ENCODE data around the gene TRAM2. TPM values are rescaled to one million over a fixed set of nuclear protein-coding genes. Genes with fewer than 3 reads are reported as not detected.

TRAM2 gene
- total RNA-seq, 4 donors from 2014 or later: 13.3 to 23.8 (median 18.5) TPM

GRCh38 chr6:52579006-52579660 lies 2.3 kb upstream of the TRAM2 start:
- H3K36me3 ChIP-seq: peaks cover 0 to 14% (median 4%) of the 10 kb centered on the region in 4 donors
- no peak for DNase-seq (ENCODE audit: extremely low spot score)
- intact Hi-C loops (cut with DNase I): loop anchor here (10.0 kb wide), 1 partner anchor 294 kb away; the partner anchor contains the start of gene MCM3
- H3K27ac ChIP-seq (replicated peaks in 1 of 4): no peak overlapping the region
- no peaks in the 10 kb centered on the region for H3K9me3 ChIP-seq
- no peak for TF ChIP-seq POLR2A (IDR thresholded peaks at IDR 0.05; ENCODE audit: low read depth)
- no peak for TF ChIP-seq CTCF (IDR thresholded peaks at IDR 0.05)
- TF ChIP-seq EP300 (IDR thresholded peaks at IDR 0.05): no peak
- TF ChIP-seq POLR2AphosphoS5 (IDR thresholded peaks at IDR 0.05): no peak
- peaks cover 27 to 40% (median 35%) of the 10 kb centered on the region in 4 donors for H3K4me1 ChIP-seq
- H3K27me3 ChIP-seq: no peaks in the 10 kb centered on the region
- H3K4me3 ChIP-seq: no peak overlapping the region
- 90% methylated on average over 6 of the region's 6 CpGs for WGBS

- DNase-seq (ENCODE audit: extremely low spot score): no peak
- TF ChIP-seq CTCF (IDR thresholded peaks at IDR 0.05) (no peak), POLR2AphosphoS5 (IDR thresholded peaks at IDR 0.05) (no peak), POLR2A (IDR thresholded peaks at IDR 0.05; ENCODE audit: low read depth) (no peak), EP300 (IDR thresholded peaks at IDR 0.05) (no peak)
- Histone ChIP-seq H3K27me3 (no peaks in the 10 kb centered on the region), H3K36me3 (peaks cover 0 to 8% (median 3%) of the 10 kb centered on the region in 4 donors), H3K27ac (replicated peaks in 1 of 4) (peak overlapping the region; percentile 98 to 100 (median 99)), H3K4me1 (peaks cover 39 to 52% (median 47%) of the 10 kb centered on the region in 4 donors), H3K4me3 (peak overlapping the region; percentile 88 to 92 (median 90)), H3K9me3 (no peaks in the 10 kb centered on the region)
- 57% methylated on average over 9 of the region's 9 CpGs for WGBS
- intact Hi-C loops (cut with DNase I): loop anchor here (1.0 to 10.0 kb wide), 3 partner anchors 17 to 293 kb away; partner anchors contain the start of gene MCM3
Observed at GRCh38 chr6:52577778-52578463, 1.1 kb upstream of the TRAM2 start.

GRCh38 chr6:52576392-52577021 lies 353 bp downstream of the TRAM2 start:
- no peak for TF ChIP-seq EP300 (IDR thresholded peaks at IDR 0.05)
- TF ChIP-seq POLR2A (IDR thresholded peaks at IDR 0.05; ENCODE audit: low read depth): peak; percentile 68
- peak; percentile 62 to 82 for TF ChIP-seq POLR2AphosphoS5 (IDR thresholded peaks at IDR 0.05)
- TF ChIP-seq CTCF (IDR thresholded peaks at IDR 0.05): peak; percentile 47 to 54 (median 54)
- 5% methylated on average over 21 of the region's 51 CpGs for WGBS
- DNase-seq (ENCODE audit: extremely low spot score): no peak
- no peaks in the 10 kb centered on the region for H3K9me3 ChIP-seq
- no peaks in the 10 kb centered on the region for H3K27me3 ChIP-seq
- peak overlapping the region; percentile 88 to 92 (median 90) for H3K4me3 ChIP-seq
- H3K36me3 ChIP-seq: no peaks in the 10 kb centered on the region
- H3K27ac ChIP-seq (replicated peaks in 1 of 4): peak overlapping the region; percentile 98 to 100 (median 99)
- intact Hi-C loops (cut with DNase I): loop anchor here (1.0 to 10.0 kb wide), 3 partner anchors 18 to 292 kb away; partner anchors contain the start of gene MCM3
- peaks cover 51 to 66% (median 61%) of the 10 kb centered on the region in 4 donors for H3K4me1 ChIP-seq

- Histone ChIP-seq H3K27me3 (no peaks in the 10 kb centered on the region), H3K4me3 (peak overlapping the region; percentile 88 to 92 (median 90)), H3K4me1 (peaks cover 56 to 71% (median 66%) of the 10 kb centered on the region in 4 donors), H3K9me3 (no peaks in the 10 kb centered on the region), H3K36me3 (no peaks in the 10 kb centered on the region), H3K27ac (replicated peaks in 1 of 4) (peak overlapping the region; percentile 98 to 100 (median 99))
- DNase-seq (ENCODE audit: extremely low spot score): no peak
- 20% methylated on average over 8 of the region's 8 CpGs for WGBS
- no peak for TF ChIP-seq EP300 (IDR thresholded peaks at IDR 0.05)
- no peak for TF ChIP-seq POLR2A (IDR thresholded peaks at IDR 0.05; ENCODE audit: low read depth)
- intact Hi-C loops (cut with DNase I): loop anchor here (2.0 to 10.0 kb wide), 2 partner anchors 19 to 291 kb away; partner anchors contain the start of gene MCM3
Observed at GRCh38 chr6:52576054-52576391, 837 bp downstream of the TRAM2 start.
